ENCODE data around the gene PKD1L1. TPM values are rescaled to one million over a fixed set of nuclear protein-coding genes. Genes with fewer than 3 reads are reported as not detected.

The PKD1L1 gene
- total RNA-seq, 1 donor from 2014 or later: 0.12 TPM

- Mint-ChIP-seq H3K4me3 (no peak overlapping the region), H3K27ac (no peak overlapping the region), H3K9me3 (no peaks in the 10 kb centered on the region), H3K27me3 (no peaks in the 10 kb centered on the region), H3K4me1 (no peaks in the 10 kb centered on the region), H3K36me3 (ENCODE audit: low read depth) (no peaks in the 10 kb centered on the region)
- DNase-seq: no peak
- intact Hi-C loops (cut with micrococcal nuclease): loop anchor here (5.0 kb wide), 1 partner anchor 563 kb away; no protein-coding TSS in a partner anchor
Measured at GRCh38 chr7:47814905-47815613, 133.2 kb downstream of the PKD1L1 start.

GRCh38 chr7:47813620-47814260 lies 134.5 kb downstream of the PKD1L1 start:
- intact Hi-C loops (cut with micrococcal nuclease): no loop called here
- H3K9me3 Mint-ChIP-seq: no peaks in the 10 kb centered on the region
- H3K4me1 Mint-ChIP-seq: no peaks in the 10 kb centered on the region
- no peaks in the 10 kb centered on the region for H3K36me3 Mint-ChIP-seq (ENCODE audit: low read depth)
- H3K27me3 Mint-ChIP-seq: no peaks in the 10 kb centered on the region
- DNase-seq: no peak
- H3K27ac Mint-ChIP-seq: no peak overlapping the region
- H3K4me3 Mint-ChIP-seq: no peak overlapping the region

GRCh38 chr7:47812429-47813136 lies 135.7 kb downstream of the PKD1L1 start:
- intact Hi-C loops (cut with micrococcal nuclease): no loop called here
- Mint-ChIP-seq H3K9me3 (no peaks in the 10 kb centered on the region), H3K36me3 (ENCODE audit: low read depth) (no peaks in the 10 kb centered on the region), H3K27me3 (no peaks in the 10 kb centered on the region), H3K4me1 (no peaks in the 10 kb centered on the region), H3K4me3 (no peak overlapping the region), H3K27ac (no peak overlapping the region)
- DNase-seq: no peak

- Mint-ChIP-seq H3K4me3 (no peak overlapping the region), H3K9me3 (no peaks in the 10 kb centered on the region), H3K36me3 (ENCODE audit: low read depth) (no peaks in the 10 kb centered on the region), H3K4me1 (no peaks in the 10 kb centered on the region), H3K27ac (no peak overlapping the region), H3K27me3 (peaks cover 2% of the 10 kb centered on the region)
- intact Hi-C loops (cut with micrococcal nuclease): no loop called here
- DNase-seq: no peak
Measured at GRCh38 chr7:47811632-47812380, 136.5 kb downstream of the PKD1L1 start.

GRCh38 chr7:47809387-47809786 lies 138.9 kb downstream of the PKD1L1 start:
- Mint-ChIP-seq H3K27me3 (peaks cover 4% of the 10 kb centered on the region), H3K27ac (no peak overlapping the region), H3K9me3 (no peaks in the 10 kb centered on the region), H3K4me3 (no peak overlapping the region), H3K4me1 (no peaks in the 10 kb centered on the region), H3K36me3 (ENCODE audit: low read depth) (no peaks in the 10 kb centered on the region)
- intact Hi-C loops (cut with micrococcal nuclease): no loop called here
- DNase-seq: no peak

GRCh38 chr7:47808321-47808720 lies 139.9 kb downstream of the PKD1L1 start:
- DNase-seq: no peak
- intact Hi-C loops (cut with micrococcal nuclease): no loop called here
- no peak overlapping the region for H3K4me3 Mint-ChIP-seq
- H3K9me3 Mint-ChIP-seq: no peaks in the 10 kb centered on the region
- no peaks in the 10 kb centered on the region for H3K36me3 Mint-ChIP-seq (ENCODE audit: low read depth)
- peaks cover 4% of the 10 kb centered on the region for H3K27me3 Mint-ChIP-seq
- H3K4me1 Mint-ChIP-seq: no peaks in the 10 kb centered on the region
- no peak overlapping the region for H3K27ac Mint-ChIP-seq

- Mint-ChIP-seq H3K9me3 (no peaks in the 10 kb centered on the region), H3K27me3 (peaks cover 4% of the 10 kb centered on the region), H3K36me3 (ENCODE audit: low read depth) (no peaks in the 10 kb centered on the region), H3K4me3 (no peak overlapping the region), H3K27ac (no peak overlapping the region), H3K4me1 (no peaks in the 10 kb centered on the region)
- DNase-seq: no peak
- intact Hi-C loops (cut with micrococcal nuclease): no loop called here
Measured at GRCh38 chr7:47807756-47808155, 140.5 kb downstream of the PKD1L1 start.

- H3K4me3 Mint-ChIP-seq: no peak overlapping the region
Measured at GRCh38 chr7:47807126-47807525, 141.1 kb downstream of the PKD1L1 start.

GRCh38 chr7:47806701-47807103 lies 141.6 kb downstream of the PKD1L1 start:
- Mint-ChIP-seq H3K4me1 (no peaks in the 10 kb centered on the region), H3K36me3 (ENCODE audit: low read depth) (no peaks in the 10 kb centered on the region), H3K4me3 (no peak overlapping the region), H3K27me3 (peaks cover 4% of the 10 kb centered on the region), H3K27ac (no peak overlapping the region), H3K9me3 (no peaks in the 10 kb centered on the region)
- no peak for DNase-seq
- intact Hi-C loops (cut with micrococcal nuclease): no loop called here

More at GRCh38 chr7:47807126-47807525, 141.1 kb downstream of the PKD1L1 start:
- no peak for DNase-seq
- Mint-ChIP-seq H3K36me3 (ENCODE audit: low read depth) (no peaks in the 10 kb centered on the region), H3K9me3 (no peaks in the 10 kb centered on the region), H3K4me1 (no peaks in the 10 kb centered on the region), H3K27ac (no peak overlapping the region), H3K27me3 (peaks cover 4% of the 10 kb centered on the region)
- intact Hi-C loops (cut with micrococcal nuclease): no loop called here

- intact Hi-C loops (cut with micrococcal nuclease): no loop called here
- Mint-ChIP-seq H3K4me1 (no peaks in the 10 kb centered on the region), H3K9me3 (no peaks in the 10 kb centered on the region), H3K27me3 (peaks cover 4% of the 10 kb centered on the region), H3K4me3 (no peak overlapping the region), H3K27ac (no peak overlapping the region), H3K36me3 (ENCODE audit: low read depth) (no peaks in the 10 kb centered on the region)
- no peak for DNase-seq
Measured at GRCh38 chr7:47804767-47805545, 143.3 kb downstream of the PKD1L1 start.

GRCh38 chr7:47803846-47804245 lies 144.4 kb downstream of the PKD1L1 start:
- Mint-ChIP-seq H3K27ac (no peak overlapping the region), H3K9me3 (no peaks in the 10 kb centered on the region), H3K4me3 (no peak overlapping the region), H3K4me1 (no peaks in the 10 kb centered on the region), H3K36me3 (ENCODE audit: low read depth) (no peaks in the 10 kb centered on the region), H3K27me3 (peaks cover 4% of the 10 kb centered on the region)
- DNase-seq: no peak
- intact Hi-C loops (cut with micrococcal nuclease): no loop called here

GRCh38 chr7:47803025-47803424 lies 145.2 kb downstream of the PKD1L1 start:
- H3K9me3 Mint-ChIP-seq: no peaks in the 10 kb centered on the region
- H3K36me3 Mint-ChIP-seq (ENCODE audit: low read depth): no peaks in the 10 kb centered on the region
- H3K4me1 Mint-ChIP-seq: no peaks in the 10 kb centered on the region
- no peak overlapping the region for H3K4me3 Mint-ChIP-seq
- peaks cover 4% of the 10 kb centered on the region for H3K27me3 Mint-ChIP-seq
- no peak overlapping the region for H3K27ac Mint-ChIP-seq
- no peak for DNase-seq
- intact Hi-C loops (cut with micrococcal nuclease): no loop called here

GRCh38 chr7:47801423-47801822 lies 146.8 kb downstream of the PKD1L1 start:
- intact Hi-C loops (cut with micrococcal nuclease): no loop called here
- Mint-ChIP-seq H3K27me3 (peaks cover 2% of the 10 kb centered on the region), H3K36me3 (ENCODE audit: low read depth) (no peaks in the 10 kb centered on the region)

More at GRCh38 chr7:47801423-47801822, 146.8 kb downstream of the PKD1L1 start:
- H3K9me3 Mint-ChIP-seq: no peaks in the 10 kb centered on the region
- no peak for DNase-seq
- no peak overlapping the region for H3K4me3 Mint-ChIP-seq
- H3K27ac Mint-ChIP-seq: no peak overlapping the region
- no peaks in the 10 kb centered on the region for H3K4me1 Mint-ChIP-seq

Data from activated CD4-positive, alpha-beta T cell treated with anti-CD3 and anti-CD28 coated beads, Interleukin-2, amount 10 ng/mL, durations not matched to agents 24 days and 14 days (primary cell).